Right lobe of liver (tissue), 4 donors: ENCODE measurements around the gene PIAS3.

ENCODE experiments used
- POLR2A ChIP-seq: fragments of 450-650 bp; IDR thresholded peaks from one replicate; pipeline ENCODE4 v1.6.1; 2017; ENCODE audit warnings: antibody characterized with exemption, mild to moderate bottlenecking
- TF ChIP-seq, protein P1 (sequence below), 4 donors: fragments of 200-600 bp in 3 of 4; fragments of 450-650 bp in 1 of 4; IDR thresholded peaks; one replicate each; pipeline versions ENCODE4 v1.5.1 to v1.8.0; 2016 to 2022; ENCODE audit warnings: antibody characterized with exemption in 4 of 4, mild to moderate bottlenecking in 2 of 4
- donor health status: DM: no; HTN: no; CAD: no.
- donor health status: DM: no; HTN: no; CAD: no.
- donor health status: DM: no; HTN: yes; CAD: no.

DNA sequence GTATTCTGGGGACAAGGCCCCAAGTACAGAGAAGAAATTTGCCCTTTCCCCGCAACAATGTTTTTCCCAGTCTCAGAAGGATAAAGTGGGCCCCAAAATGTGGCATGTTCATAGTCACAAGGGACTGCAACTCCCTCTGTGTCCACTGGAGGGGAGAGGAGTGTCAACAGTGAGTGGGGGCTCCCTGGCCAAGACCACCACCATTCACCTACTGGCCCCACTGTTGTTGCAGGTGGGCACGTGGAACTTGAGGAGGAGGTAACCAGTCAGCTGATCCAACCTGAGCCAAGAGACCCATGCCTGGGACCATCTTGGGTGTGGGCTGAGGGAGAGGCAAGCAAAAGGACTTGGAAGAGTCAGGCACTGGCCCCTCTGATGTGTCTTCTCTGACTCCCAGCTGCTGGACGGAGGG is 12.7 kb downstream of the PIAS3 start:
- TF ChIP-seq, protein P1, sequence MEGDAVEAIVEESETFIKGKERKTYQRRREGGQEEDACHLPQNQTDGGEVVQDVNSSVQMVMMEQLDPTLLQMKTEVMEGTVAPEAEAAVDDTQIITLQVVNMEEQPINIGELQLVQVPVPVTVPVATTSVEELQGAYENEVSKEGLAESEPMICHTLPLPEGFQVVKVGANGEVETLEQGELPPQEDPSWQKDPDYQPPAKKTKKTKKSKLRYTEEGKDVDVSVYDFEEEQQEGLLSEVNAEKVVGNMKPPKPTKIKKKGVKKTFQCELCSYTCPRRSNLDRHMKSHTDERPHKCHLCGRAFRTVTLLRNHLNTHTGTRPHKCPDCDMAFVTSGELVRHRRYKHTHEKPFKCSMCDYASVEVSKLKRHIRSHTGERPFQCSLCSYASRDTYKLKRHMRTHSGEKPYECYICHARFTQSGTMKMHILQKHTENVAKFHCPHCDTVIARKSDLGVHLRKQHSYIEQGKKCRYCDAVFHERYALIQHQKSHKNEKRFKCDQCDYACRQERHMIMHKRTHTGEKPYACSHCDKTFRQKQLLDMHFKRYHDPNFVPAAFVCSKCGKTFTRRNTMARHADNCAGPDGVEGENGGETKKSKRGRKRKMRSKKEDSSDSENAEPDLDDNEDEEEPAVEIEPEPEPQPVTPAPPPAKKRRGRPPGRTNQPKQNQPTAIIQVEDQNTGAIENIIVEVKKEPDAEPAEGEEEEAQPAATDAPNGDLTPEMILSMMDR (IDR thresholded peaks at IDR 0.05) = peak; percentile 41 to 64 (median 50)
- TF ChIP-seq POLR2A = no peak
